Lower leg skin (tissue), 4 donors: ENCODE data around the gene MORN4. TPM values are rescaled to one million over a fixed set of nuclear protein-coding genes. Genes with fewer than 3 reads are reported as not detected.

ENCODE experiments used
- DNase-seq, 2 donors: peaks; one replicate each; pipeline ENCODE4 v3.0.0-alpha.2; 2019; ENCODE audit warnings: low spot score in 2 of 2
- H3K4me3 ChIP-seq: fragments of 200-600 bp; sonication (generic); 2 replicates; pipeline ENCODE4 v1.5.1; 2017; ENCODE audit warnings: mild to moderate bottlenecking, low read depth; ENCODE audit not compliant: poor library complexity, severe bottlenecking
- CTCF ChIP-seq, 3 donors: fragments of 450-650 bp; IDR thresholded peaks; one replicate each; pipeline ENCODE4 v1.5.1; 2016; ENCODE audit warnings: antibody characterized with exemption in 3 of 3, mild to moderate bottlenecking in 3 of 3, moderate library complexity in 2 of 3
- POLR2A ChIP-seq, 2 donors: fragments of 450-650 bp; IDR thresholded peaks; one replicate each; pipeline ENCODE4 v1.6.1; 2016 to 2017; ENCODE audit warnings: antibody characterized with exemption in 2 of 2, mild to moderate bottlenecking in 1 of 2, moderate library complexity in 1 of 2
- WGBS, 2 donors: methylation state at CpG; one replicate each; pipeline ENCODE4 v1.1.5; 2018; 5-methylcytosine and 5-hydroxymethylcytosine counted together
- intact Hi-C: fragments of 100-400 bp; cut with DNase I; formaldehyde crosslinking; loops from one replicate; pipeline ENCODE4 v1.15.0; 2023; ENCODE audit warnings: low total_unique reads
- total RNA-seq, 4 donors: library from RNA; depleted of rRNA; stranded (reverse); fragments of >200 nt; gene quantifications; one replicate each; pipeline ENCODE4 v1.1.0, GENCODE V29; 2016

MORN4 gene
- total RNA-seq, 4 donors from 2014 or later = 1.6 to 7.5 (median 2.2) TPM

- H3K4me3 ChIP-seq = no peak overlapping the region
- peak in 1 of 2 donors; percentile 66 for DNase-seq
- intact Hi-C loops = no loop called here
- WGBS, 2 donors = 44 to 49% methylated on average over 4 of the region's 4 CpGs
- TF ChIP-seq CTCF (IDR thresholded peaks at IDR 0.05) (no peak), POLR2A (IDR thresholded peaks at IDR 0.05) (no peak)
Measured at GRCh38 chr10:97574374-97575126, 58.8 kb downstream of the MORN4 start.

- intact Hi-C loops = no loop called here
- DNase-seq = no peak
- no peak for TF ChIP-seq CTCF (IDR thresholded peaks at IDR 0.05)
- no peak for TF ChIP-seq POLR2A (IDR thresholded peaks at IDR 0.05)
- H3K4me3 ChIP-seq = no peak overlapping the region
- 48 to 92% methylated on average over 2 of the region's 2 CpGs for WGBS, 2 donors
Measured at GRCh38 chr10:97573672-97574071, 59.6 kb downstream of the MORN4 start.

GRCh38 chr10:97573021-97573420 lies 60.3 kb downstream of the MORN4 start:
- TF ChIP-seq CTCF (IDR thresholded peaks at IDR 0.05) = no peak
- no peak for TF ChIP-seq POLR2A (IDR thresholded peaks at IDR 0.05)
- DNase-seq = no peak
- 96 to 100% methylated on average over 2 of the region's 2 CpGs for WGBS, 2 donors
- no peak overlapping the region for H3K4me3 ChIP-seq
- intact Hi-C loops = no loop called here

GRCh38 chr10:97572214-97572989 lies 60.9 kb downstream of the MORN4 start, which contains the start of gene ANKRD2:
Gene ANKRD2, plus strand, starts transcription at chr10:97572779. Its CDS starts 10 bp downstream, at chr10:97572789.
- H3K4me3 ChIP-seq = no peak within 1 kb of the TSS
- intact Hi-C loops = no loop called here
- 62 to 71% methylated on average over 14 to 16 of the region's 16 CpGs for WGBS, 2 donors
- TF ChIP-seq CTCF (IDR thresholded peaks at IDR 0.05) (no peak), POLR2A (IDR thresholded peaks at IDR 0.05) (no peak)
- peak; percentile 80 to 94 for DNase-seq

GRCh38 chr10:97571622-97572021 lies 61.7 kb downstream of the MORN4 start:
- intact Hi-C loops = no loop called here
- DNase-seq = no peak
- TF ChIP-seq POLR2A (IDR thresholded peaks at IDR 0.05) = no peak
- no peak for TF ChIP-seq CTCF (IDR thresholded peaks at IDR 0.05)
- no peak overlapping the region for H3K4me3 ChIP-seq
- WGBS, 2 donors = 55 to 58% methylated on average over 3 of the region's 3 CpGs
